ENCODE data around the gene TMEM263.

DNA sequence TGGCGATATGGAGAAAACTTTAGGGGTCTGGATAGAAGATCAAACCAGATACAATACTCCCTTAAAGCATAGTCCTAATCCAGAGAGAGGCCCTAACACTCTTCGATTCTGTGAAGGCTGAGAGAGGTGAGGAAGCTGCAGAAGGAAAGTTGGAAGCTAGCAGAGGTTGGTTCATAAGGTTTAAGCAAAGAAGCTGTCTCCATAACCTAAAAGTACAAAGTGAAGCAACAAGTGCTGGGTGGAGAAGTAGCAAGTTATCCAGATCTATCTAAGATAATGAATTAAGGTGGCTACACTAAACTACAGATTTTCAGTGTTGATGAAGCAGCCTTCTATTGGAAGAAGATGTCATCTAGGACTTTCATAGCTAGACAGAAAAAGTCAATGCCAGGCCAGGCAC, 55.8 kb downstream of the TMEM263 start:
- TF ChIP-seq SIN3A (IDR thresholded peaks at IDR 0.05; ENCODE audit: borderline replicate concordance, insufficient read depth, low read length) (no peak), POLR2AphosphoS5 (IDR thresholded peaks at IDR 0.05; ENCODE audit: low read depth, low read length) (no peak)
- TF ChIP-seq, protein P1, sequence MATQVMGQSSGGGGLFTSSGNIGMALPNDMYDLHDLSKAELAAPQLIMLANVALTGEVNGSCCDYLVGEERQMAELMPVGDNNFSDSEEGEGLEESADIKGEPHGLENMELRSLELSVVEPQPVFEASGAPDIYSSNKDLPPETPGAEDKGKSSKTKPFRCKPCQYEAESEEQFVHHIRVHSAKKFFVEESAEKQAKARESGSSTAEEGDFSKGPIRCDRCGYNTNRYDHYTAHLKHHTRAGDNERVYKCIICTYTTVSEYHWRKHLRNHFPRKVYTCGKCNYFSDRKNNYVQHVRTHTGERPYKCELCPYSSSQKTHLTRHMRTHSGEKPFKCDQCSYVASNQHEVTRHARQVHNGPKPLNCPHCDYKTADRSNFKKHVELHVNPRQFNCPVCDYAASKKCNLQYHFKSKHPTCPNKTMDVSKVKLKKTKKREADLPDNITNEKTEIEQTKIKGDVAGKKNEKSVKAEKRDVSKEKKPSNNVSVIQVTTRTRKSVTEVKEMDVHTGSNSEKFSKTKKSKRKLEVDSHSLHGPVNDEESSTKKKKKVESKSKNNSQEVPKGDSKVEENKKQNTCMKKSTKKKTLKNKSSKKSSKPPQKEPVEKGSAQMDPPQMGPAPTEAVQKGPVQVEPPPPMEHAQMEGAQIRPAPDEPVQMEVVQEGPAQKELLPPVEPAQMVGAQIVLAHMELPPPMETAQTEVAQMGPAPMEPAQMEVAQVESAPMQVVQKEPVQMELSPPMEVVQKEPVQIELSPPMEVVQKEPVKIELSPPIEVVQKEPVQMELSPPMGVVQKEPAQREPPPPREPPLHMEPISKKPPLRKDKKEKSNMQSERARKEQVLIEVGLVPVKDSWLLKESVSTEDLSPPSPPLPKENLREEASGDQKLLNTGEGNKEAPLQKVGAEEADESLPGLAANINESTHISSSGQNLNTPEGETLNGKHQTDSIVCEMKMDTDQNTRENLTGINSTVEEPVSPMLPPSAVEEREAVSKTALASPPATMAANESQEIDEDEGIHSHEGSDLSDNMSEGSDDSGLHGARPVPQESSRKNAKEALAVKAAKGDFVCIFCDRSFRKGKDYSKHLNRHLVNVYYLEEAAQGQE (IDR thresholded peaks at IDR 0.05; ENCODE audit: insufficient read depth in 1 of 2, low read depth in 2 of 2, low read length in 2 of 2): no peak
